OCI-LY7 (cell line): ENCODE data around the gene MACROD2.

Source experiments
- EZH2phosphoT487 ChIP-seq: fragments of 200-600 bp; sonication (generic); IDR thresholded peaks from 2 replicates; pipeline ENCODE4 v1.6.1; 2018; ENCODE audit warnings: low read depth, borderline replicate concordance, mild to moderate bottlenecking, mixed run types, antibody characterized with exemption, low read length, moderate library complexity, mixed read lengths
- TF ChIP-seq, protein P1 (sequence below): fragments of 200-600 bp; sonication (generic); conservative IDR thresholded peaks from 2 replicates; pipeline ENCODE4 v1.5.1; 2014; ENCODE audit warnings: mild to moderate bottlenecking, antibody characterized with exemption, low read length, moderate library complexity, mixed read lengths

DNA sequence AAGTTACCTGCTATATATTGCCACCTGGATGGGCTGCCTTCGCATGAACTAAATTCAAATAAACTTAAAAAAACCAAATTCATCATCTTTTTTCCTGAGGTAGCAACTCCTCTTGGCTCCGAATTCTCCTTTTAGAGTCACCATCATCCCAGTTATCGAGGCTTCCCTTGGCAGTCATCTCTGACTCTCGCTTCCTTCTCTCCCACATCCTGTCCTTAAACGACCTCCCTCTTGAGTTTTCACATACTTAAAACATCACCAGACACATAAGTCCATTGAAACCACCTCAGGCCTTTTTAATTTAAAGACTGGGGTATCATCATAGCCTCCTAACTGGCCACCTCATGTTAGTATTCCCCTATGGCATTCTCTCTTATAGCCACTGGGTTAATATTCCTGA, 638.2 kb downstream of the MACROD2 start:
- TF ChIP-seq, protein P1, sequence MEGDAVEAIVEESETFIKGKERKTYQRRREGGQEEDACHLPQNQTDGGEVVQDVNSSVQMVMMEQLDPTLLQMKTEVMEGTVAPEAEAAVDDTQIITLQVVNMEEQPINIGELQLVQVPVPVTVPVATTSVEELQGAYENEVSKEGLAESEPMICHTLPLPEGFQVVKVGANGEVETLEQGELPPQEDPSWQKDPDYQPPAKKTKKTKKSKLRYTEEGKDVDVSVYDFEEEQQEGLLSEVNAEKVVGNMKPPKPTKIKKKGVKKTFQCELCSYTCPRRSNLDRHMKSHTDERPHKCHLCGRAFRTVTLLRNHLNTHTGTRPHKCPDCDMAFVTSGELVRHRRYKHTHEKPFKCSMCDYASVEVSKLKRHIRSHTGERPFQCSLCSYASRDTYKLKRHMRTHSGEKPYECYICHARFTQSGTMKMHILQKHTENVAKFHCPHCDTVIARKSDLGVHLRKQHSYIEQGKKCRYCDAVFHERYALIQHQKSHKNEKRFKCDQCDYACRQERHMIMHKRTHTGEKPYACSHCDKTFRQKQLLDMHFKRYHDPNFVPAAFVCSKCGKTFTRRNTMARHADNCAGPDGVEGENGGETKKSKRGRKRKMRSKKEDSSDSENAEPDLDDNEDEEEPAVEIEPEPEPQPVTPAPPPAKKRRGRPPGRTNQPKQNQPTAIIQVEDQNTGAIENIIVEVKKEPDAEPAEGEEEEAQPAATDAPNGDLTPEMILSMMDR: no peak
- TF ChIP-seq EZH2phosphoT487: no peak
